ENCODE measurements around the gene CNTNAP2.

DNA sequence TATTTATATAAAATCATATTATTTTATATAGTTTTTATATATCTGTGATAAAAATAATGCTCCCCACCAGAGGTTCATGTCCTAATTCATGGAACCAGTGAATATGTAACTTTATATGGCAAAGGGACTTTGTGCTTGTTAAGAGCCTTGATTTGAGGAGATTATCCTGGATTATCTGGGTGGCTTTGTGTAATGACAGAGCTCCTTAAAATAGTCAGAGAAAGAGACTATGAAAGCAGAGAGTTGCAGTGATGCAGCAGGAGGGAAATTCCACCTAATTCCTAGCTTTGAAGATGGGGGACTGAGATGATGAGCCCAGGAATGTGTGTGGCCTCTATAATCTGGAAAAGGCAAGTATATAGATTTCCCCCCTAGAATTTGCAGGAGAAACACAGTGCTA, 1439.7 kb downstream of the CNTNAP2 start:
- TF ChIP-seq, protein P1, sequence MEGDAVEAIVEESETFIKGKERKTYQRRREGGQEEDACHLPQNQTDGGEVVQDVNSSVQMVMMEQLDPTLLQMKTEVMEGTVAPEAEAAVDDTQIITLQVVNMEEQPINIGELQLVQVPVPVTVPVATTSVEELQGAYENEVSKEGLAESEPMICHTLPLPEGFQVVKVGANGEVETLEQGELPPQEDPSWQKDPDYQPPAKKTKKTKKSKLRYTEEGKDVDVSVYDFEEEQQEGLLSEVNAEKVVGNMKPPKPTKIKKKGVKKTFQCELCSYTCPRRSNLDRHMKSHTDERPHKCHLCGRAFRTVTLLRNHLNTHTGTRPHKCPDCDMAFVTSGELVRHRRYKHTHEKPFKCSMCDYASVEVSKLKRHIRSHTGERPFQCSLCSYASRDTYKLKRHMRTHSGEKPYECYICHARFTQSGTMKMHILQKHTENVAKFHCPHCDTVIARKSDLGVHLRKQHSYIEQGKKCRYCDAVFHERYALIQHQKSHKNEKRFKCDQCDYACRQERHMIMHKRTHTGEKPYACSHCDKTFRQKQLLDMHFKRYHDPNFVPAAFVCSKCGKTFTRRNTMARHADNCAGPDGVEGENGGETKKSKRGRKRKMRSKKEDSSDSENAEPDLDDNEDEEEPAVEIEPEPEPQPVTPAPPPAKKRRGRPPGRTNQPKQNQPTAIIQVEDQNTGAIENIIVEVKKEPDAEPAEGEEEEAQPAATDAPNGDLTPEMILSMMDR (IDR thresholded peaks at IDR 0.05 in 2 of 3, conservative IDR thresholded peaks at IDR 0.05 in 1 of 3; ENCODE audit: insufficient read depth in 2 of 3, low read depth in 1 of 3, low read length in 3 of 3) = no peak
- TF ChIP-seq KAT7 (CRISPR knock-in tag; IDR thresholded peaks at IDR 0.05; ENCODE audit: borderline replicate concordance) = no peak
- no peak for TF ChIP-seq NONO (IDR thresholded peaks at IDR 0.05; ENCODE audit: low read depth in 2 of 2, low read length in 1 of 2)
- no peak for TF ChIP-seq TCF7 (IDR thresholded peaks at IDR 0.05; ENCODE audit: borderline replicate concordance)
- TF ChIP-seq EGR1 (conservative IDR thresholded peaks at IDR 0.05) = no peak
- TF ChIP-seq, protein P2, sequence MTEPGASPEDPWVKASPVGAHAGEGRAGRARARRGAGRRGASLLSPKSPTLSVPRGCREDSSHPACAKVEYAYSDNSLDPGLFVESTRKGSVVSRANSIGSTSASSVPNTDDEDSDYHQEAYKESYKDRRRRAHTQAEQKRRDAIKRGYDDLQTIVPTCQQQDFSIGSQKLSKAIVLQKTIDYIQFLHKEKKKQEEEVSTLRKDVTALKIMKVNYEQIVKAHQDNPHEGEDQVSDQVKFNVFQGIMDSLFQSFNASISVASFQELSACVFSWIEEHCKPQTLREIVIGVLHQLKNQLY (CRISPR knock-in tag; conservative IDR thresholded peaks at IDR 0.05) = no peak
- TF ChIP-seq HCFC1 (IDR thresholded peaks at IDR 0.05; ENCODE audit: low read depth, low read length) = no peak
- no peak for TF ChIP-seq ZNF175 (CRISPR knock-in tag; IDR thresholded peaks at IDR 0.05; ENCODE audit: low read depth)
